GM21515 (cell line): Measurements from ENCODE around the gene ZCWPW2.

Experiments used
- ATAC-seq: cut with Tn5 transposase; IDR thresholded peaks from one replicate; pipeline ENCODE4 v1.9.1; 2021; ENCODE audit not compliant: unreplicated experiment

Gene ZCWPW2

GRCh38 chr3:28574036-28574435 is 225.5 kb downstream of the ZCWPW2 start:
- ATAC-seq: no peak

- ATAC-seq: no peak
Observed at GRCh38 chr3:28575100-28575745, 226.7 kb downstream of the ZCWPW2 start.
